K562 (cell line): ENCODE measurements around the gene FAM117A. TPM values are rescaled to one million over a fixed set of nuclear protein-coding genes. Genes with fewer than 3 reads are reported as not detected.

Experiments used
- ATAC-seq: fragments of 200-7000 bp; cut with Tn5 transposase; 3 replicates; pipeline ENCODE4 v1.9.1; 2020; ENCODE audit warnings: moderate library complexity
- BruUV-seq: library from RNA; stranded (reverse); fragments of 400-500 nt; replicated peaks from 2 replicates; lab custom pipeline; 2021; lab: Mats Ljungman, UMichigan
- CTCF ChIA-PET: fragments of 300-600 bp; formaldehyde crosslinking; extraction: SDS; loops from one replicate; lab custom pipeline; 2021; ENCODE audit warnings: low intra/inter-chr PET ratio; lab: Yijun Ruan, JAX
- POLR2A ChIA-PET: fragments of 300-600, 350-650 bp; sonication (Branson Sonifier 250); formaldehyde crosslinking; extraction: SDS; loops from one replicate; lab custom pipeline; 2021; ENCODE audit warnings: antibody characterized with exemption, inconsistent platforms; lab: Yijun Ruan, JAX
- DNase-seq, 4 experiments: peaks; one replicate each; pipeline versions ENCODE4 v3.0.0 to v3.0.0-alpha.2; 2011 to 2018; ENCODE audit warnings: low spot score in 3 of 4, mixed read lengths in 3 of 4; ENCODE audit errors: extremely low read depth in 1 of 4
- FAIRE-seq: peaks from 2 replicates; lab custom pipeline; 2011; peaks lifted over from hg19 to GRCh38; lab: Jason Lieb, UNC
- H2AFZ ChIP-seq: 2 replicates; pipeline ENCODE4 v1.6.0; 2011; ENCODE audit warnings: low read depth, low read length, control low read depth, inconsistent platforms
- H3K27ac ChIP-seq: fragments of 200-600 bp; 3 replicates; pipeline ENCODE4 v1.8.0; 2011; ENCODE audit warnings: low read depth, mild to moderate bottlenecking, control low read depth, inconsistent platforms, low read length, moderate library complexity, mixed read lengths; ENCODE audit errors: extremely low read depth
- H3K27me3 ChIP-seq, 2 experiments: fragments of 300-600 bp in 1 of 2; 2 replicates in 1 of 2; 3 replicates in 1 of 2; pipeline versions ENCODE4 v1.6.0 to v1.8.0; 2011; ENCODE audit warnings: inconsistent platforms in 2 of 2, low read length in 2 of 2, mild to moderate bottlenecking in 1 of 2, mixed read lengths in 1 of 2, moderate library complexity in 1 of 2; ENCODE audit not compliant: control insufficient read depth in 2 of 2, insufficient read depth in 2 of 2
- H3K36me3 ChIP-seq: fragments of 300-600 bp; 3 replicates; pipeline ENCODE4 v1.8.0; 2011; ENCODE audit warnings: mild to moderate bottlenecking, low read length, inconsistent platforms; ENCODE audit not compliant: control insufficient read depth, insufficient read depth
- H3K4me1 ChIP-seq, 2 experiments: fragments of 200-600 bp in 1 of 2; replicated peaks in 1 of 2; 2 replicates in 1 of 2; 3 replicates in 1 of 2; pipeline versions ENCODE4 v1.5.1 to v1.8.0; 2011; ENCODE audit warnings: inconsistent platforms in 2 of 2, low read length in 2 of 2, mild to moderate bottlenecking in 1 of 2, mixed read lengths in 1 of 2, moderate library complexity in 1 of 2; ENCODE audit not compliant: control insufficient read depth in 2 of 2, insufficient read depth in 2 of 2
- H3K4me2 ChIP-seq: 2 replicates; pipeline ENCODE4 v1.6.1; 2011; ENCODE audit warnings: low read length, control low read depth, inconsistent platforms, mixed read lengths; ENCODE audit not compliant: insufficient read depth
- H3K4me3 ChIP-seq: fragments of 200-600 bp; sonication (generic), shearing (Covaris generic); 2 replicates; pipeline ENCODE4 v1.5.1; 2016; ENCODE audit warnings: control low read depth, inconsistent platforms
- H3K79me2 ChIP-seq: fragments of 200-600 bp; 3 replicates; pipeline ENCODE4 v1.8.0; 2011; ENCODE audit warnings: low read length, inconsistent platforms; ENCODE audit not compliant: control insufficient read depth, insufficient read depth
- H3K9ac ChIP-seq, 2 experiments: 2 replicates each; pipeline versions ENCODE4 v1.6.0 to v1.6.1; 2011; ENCODE audit warnings: low read depth in 2 of 2, low read length in 2 of 2, control low read depth in 1 of 2, inconsistent platforms in 1 of 2, mild to moderate bottlenecking in 1 of 2, mixed read lengths in 1 of 2; ENCODE audit not compliant: insufficient read depth in 1 of 2
- H3K9me1 ChIP-seq: one replicate; pipeline ENCODE4 v1.6.0; 2011; ENCODE audit warnings: inconsistent platforms, mild to moderate bottlenecking, low read length, moderate library complexity; ENCODE audit not compliant: control insufficient read depth, insufficient read depth
- H3K9me3 ChIP-seq: replicated peaks from 2 replicates; pipeline ENCODE4 v1.5.1; 2011; ENCODE audit warnings: low read depth, low read length, inconsistent platforms; ENCODE audit not compliant: control insufficient read depth, insufficient read depth
- H4K20me1 ChIP-seq: replicated peaks from 2 replicates; pipeline ENCODE4 v1.6.1; 2011; ENCODE audit warnings: low read length, inconsistent platforms, mixed read lengths; ENCODE audit not compliant: control insufficient read depth, insufficient read depth
- ARHGAP35 ChIP-seq: fragments of 450-650 bp; IDR thresholded peaks from 2 replicates; pipeline ENCODE4 v1.6.1; 2018; ENCODE audit not compliant: partially characterized antibody
- NFATC3 ChIP-seq: fragments of 450-650 bp; IDR thresholded peaks from 2 replicates; pipeline ENCODE4 v1.6.1; 2017; ENCODE audit warnings: mild to moderate bottlenecking
- NFIC ChIP-seq: fragments of 450-650 bp; IDR thresholded peaks from 2 replicates; pipeline ENCODE4 v1.6.1; 2017; ENCODE audit warnings: mild to moderate bottlenecking, inconsistent platforms
- POLR2AphosphoS5 ChIP-seq: IDR thresholded peaks from 2 replicates; pipeline ENCODE4 v1.6.1; 2011; ENCODE audit warnings: mild to moderate bottlenecking, low read depth, low read length, moderate library complexity; ENCODE audit not compliant: control insufficient read depth, insufficient read depth
- POLR2G ChIP-seq: fragments of 200-400 bp; formaldehyde crosslinking; IDR thresholded peaks from 2 replicates; pipeline ENCODE4 v1.6.1; 2017; ENCODE audit warnings: low read depth, mild to moderate bottlenecking, antibody characterized with exemption, low read length, moderate library complexity
- TAF1 ChIP-seq: IDR thresholded peaks from 2 replicates; pipeline ENCODE4 v1.6.1; 2011; ENCODE audit warnings: mild to moderate bottlenecking, low read length, moderate library complexity; ENCODE audit not compliant: insufficient read depth, control insufficient read depth, severe bottlenecking; ENCODE audit errors: extremely low read depth
- ZFP1 ChIP-seq: fragments of 450-650 bp; formaldehyde crosslinking; IDR thresholded peaks from 2 replicates; pipeline ENCODE4 v1.4.0; 2020; ENCODE audit warnings: mild to moderate bottlenecking, mixed read lengths
- ZNF253 ChIP-seq: fragments of 250-450 bp; sonication (Bioruptor Pico); conservative IDR thresholded peaks from 2 replicates; pipeline ENCODE4 v1.6.1; 2021; ENCODE audit warnings: mild to moderate bottlenecking
- WGBS: fragments of 100-300 bp; shearing (Covaris generic); methylation state at CpG from one replicate; pipeline ENCODE4 v1.1.6; 2016; ENCODE audit warnings: low coverage, mixed read lengths; ENCODE audit not compliant: insufficient coverage; ENCODE audit errors: missing lambda C conversion rate; 5-methylcytosine and 5-hydroxymethylcytosine counted together
- in situ Hi-C: fragments of 300-500 bp; cut with MboI; formaldehyde crosslinking; loops from 4 replicates; pipeline ENCODE4 v1.15.0; 2018; ENCODE audit warnings: inconsistent platforms, mixed read lengths
- intact Hi-C: fragments of 100-400 bp; cut with micrococcal nuclease; formaldehyde crosslinking; loops from 2 replicates; pipeline ENCODE4 v1.14.2; 2022
- polyA plus RNA-seq, 8 experiments: library from polyadenylated mRNA; depleted of rRNA in 4 of 8; stranded (reverse) in 5 of 8; unstranded in 3 of 8; fragments of >200 nt; fragmentation: Nextera tagmentation in 2 of 8; fragmentation: Illumina TruSeq in 1 of 8; extraction: Ambion mirVana in 2 of 8; extraction: Trizol in 1 of 8; gene quantifications; 2 replicates each; pipeline versions ENCODE4 v1.2.1 to v1.2.3, GENCODE V29; 2011 to 2014; ENCODE audit warnings: inconsistent platforms in 1 of 8, missing spikeins in 1 of 8
- total RNA-seq, 7 experiments: library from RNA; depleted of rRNA in 6 of 7; stranded (reverse); fragments of >200 nt in 6 of 7; fragmentation: Illumina TruSeq in 2 of 7; extraction: Trizol in 2 of 7; gene quantifications; 2 replicates each; pipeline versions ENCODE4 v1.2.1 to v1.2.3, GENCODE V29; 2011 to 2021; ENCODE audit warnings: low replicate concordance in 1 of 7
- TF ChIP-seq, protein P1 (sequence below): sonication (generic); formaldehyde crosslinking; IDR thresholded peaks from 2 replicates; pipeline ENCODE4 v1.8.1; 2023; ENCODE audit warnings: mild to moderate bottlenecking, missing genetic modification reagents
- TF ChIP-seq, protein P2 (sequence below): fragments of 250-450 bp; sonication (Bioruptor Pico); IDR thresholded peaks from 2 replicates; pipeline ENCODE4 v1.8.0; 2022; ENCODE audit warnings: inconsistent platforms, mild to moderate bottlenecking, moderate library complexity, borderline replicate concordance
- TF ChIP-seq, protein P3 (sequence below): fragments of 450-650 bp; IDR thresholded peaks from 2 replicates; pipeline ENCODE4 v1.6.1; 2016; ENCODE audit warnings: missing biosample characterization, missing genetic modification characterization
- TF ChIP-seq, protein P4 (sequence below): sonication (generic); formaldehyde crosslinking; IDR thresholded peaks from 2 replicates; pipeline ENCODE4 v1.8.0; 2022; ENCODE audit warnings: mild to moderate bottlenecking, missing genetic modification reagents
- TF ChIP-seq, protein P5 (sequence below): fragments of 450-650 bp; IDR thresholded peaks from 2 replicates; pipeline ENCODE4 v1.6.1; 2016; ENCODE audit warnings: borderline replicate concordance

Gene FAM117A
- total and polyA plus RNA-seq, 9 of the 15 experiments (the other 6 are each of a cell fraction or from before 2014, with no cell fraction given) = 3.1 to 79.7 (median 36.6) TPM

DNA sequence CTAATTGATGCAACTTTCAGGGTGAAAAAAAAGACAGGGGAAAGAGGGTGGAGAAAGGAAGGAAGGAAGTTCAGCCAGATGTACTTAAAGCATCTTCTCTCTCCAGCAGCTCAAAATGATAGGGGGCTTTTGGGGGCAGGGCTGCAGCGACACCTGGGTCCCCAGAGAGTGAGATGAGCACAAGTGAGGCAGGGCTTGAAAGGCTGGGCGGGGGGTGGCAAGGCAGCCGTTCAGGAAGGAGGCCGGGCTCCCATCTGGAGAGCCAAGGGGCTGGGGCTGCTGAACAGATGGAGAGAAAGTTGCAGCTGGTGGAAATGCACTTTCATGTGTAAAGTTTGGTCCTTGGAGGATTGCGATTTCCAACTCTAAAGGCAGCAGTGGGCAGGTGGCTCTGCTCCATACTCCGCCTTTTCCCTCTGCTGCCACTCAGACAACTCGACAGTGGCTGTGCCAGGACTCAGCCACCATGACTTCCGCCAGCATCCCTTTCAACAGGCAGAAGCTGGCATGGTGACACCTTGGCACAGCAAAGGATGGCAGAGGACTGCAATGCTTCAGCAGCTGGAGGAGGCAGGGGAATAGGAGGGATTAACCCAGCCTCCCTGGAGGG lies 63.9 kb downstream of the FAM117A start:
- Histone ChIP-seq H4K20me1 (no peaks in the 10 kb centered on the region; the same call in 1 of the 2 replicates), H3K4me2 (no peak overlapping the region), H3K27me3 (no peaks in the 10 kb centered on the region; a peak in 1 of 5 replicates), H3K9me1 (no peaks in the 10 kb centered on the region), H3K4me1 (no peaks in the 10 kb centered on the region; a peak in 1 of 5 replicates), H3K9me3 (no peaks in the 10 kb centered on the region), H3K9ac (no peak overlapping the region), H3K36me3 (peaks cover 50% of the 10 kb centered on the region), H3K27ac (no peak overlapping the region), H3K4me3 (no peak overlapping the region), H3K79me2 (no peaks in the 10 kb centered on the region), H2AFZ (no peak overlapping the region)
- FAIRE-seq (no peak), DNase-seq (no peak), ATAC-seq (no peak)
- BruUV-seq = no TSS peak
- WGBS = 86% methylated on average over 8 of the region's 8 CpGs
- POLR2A ChIA-PET = interaction anchor here (0.6 to 3.5 kb wide), 9 partner anchors 9 to 267 kb away, joined by 3 to 23 read pairs (median 4); partner anchors contain the start of gene SLC35B1
- in situ Hi-C loops = loop anchor here (5.0 kb wide), 2 partner anchors 128 to 288 kb away; partner anchors contain the start of gene PHB1
- intact Hi-C loops = loop anchor here (5.0 to 10.0 kb wide), 2 partner anchors 285 to 297 kb away; partner anchors contain the start of genes DLX3 and PHB1
- CTCF ChIA-PET = interaction anchor here (0.6 to 8.1 kb wide), 2 partner anchors 131 to 337 kb away, joined by 3 to 167 read pairs; no protein-coding TSS in a partner anchor
- TF ChIP-seq, protein P1, sequence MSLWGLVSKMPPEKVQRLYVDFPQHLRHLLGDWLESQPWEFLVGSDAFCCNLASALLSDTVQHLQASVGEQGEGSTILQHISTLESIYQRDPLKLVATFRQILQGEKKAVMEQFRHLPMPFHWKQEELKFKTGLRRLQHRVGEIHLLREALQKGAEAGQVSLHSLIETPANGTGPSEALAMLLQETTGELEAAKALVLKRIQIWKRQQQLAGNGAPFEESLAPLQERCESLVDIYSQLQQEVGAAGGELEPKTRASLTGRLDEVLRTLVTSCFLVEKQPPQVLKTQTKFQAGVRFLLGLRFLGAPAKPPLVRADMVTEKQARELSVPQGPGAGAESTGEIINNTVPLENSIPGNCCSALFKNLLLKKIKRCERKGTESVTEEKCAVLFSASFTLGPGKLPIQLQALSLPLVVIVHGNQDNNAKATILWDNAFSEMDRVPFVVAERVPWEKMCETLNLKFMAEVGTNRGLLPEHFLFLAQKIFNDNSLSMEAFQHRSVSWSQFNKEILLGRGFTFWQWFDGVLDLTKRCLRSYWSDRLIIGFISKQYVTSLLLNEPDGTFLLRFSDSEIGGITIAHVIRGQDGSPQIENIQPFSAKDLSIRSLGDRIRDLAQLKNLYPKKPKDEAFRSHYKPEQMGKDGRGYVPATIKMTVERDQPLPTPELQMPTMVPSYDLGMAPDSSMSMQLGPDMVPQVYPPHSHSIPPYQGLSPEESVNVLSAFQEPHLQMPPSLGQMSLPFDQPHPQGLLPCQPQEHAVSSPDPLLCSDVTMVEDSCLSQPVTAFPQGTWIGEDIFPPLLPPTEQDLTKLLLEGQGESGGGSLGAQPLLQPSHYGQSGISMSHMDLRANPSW (CRISPR knock-in tag) = no peak
- TF ChIP-seq, protein P2, sequence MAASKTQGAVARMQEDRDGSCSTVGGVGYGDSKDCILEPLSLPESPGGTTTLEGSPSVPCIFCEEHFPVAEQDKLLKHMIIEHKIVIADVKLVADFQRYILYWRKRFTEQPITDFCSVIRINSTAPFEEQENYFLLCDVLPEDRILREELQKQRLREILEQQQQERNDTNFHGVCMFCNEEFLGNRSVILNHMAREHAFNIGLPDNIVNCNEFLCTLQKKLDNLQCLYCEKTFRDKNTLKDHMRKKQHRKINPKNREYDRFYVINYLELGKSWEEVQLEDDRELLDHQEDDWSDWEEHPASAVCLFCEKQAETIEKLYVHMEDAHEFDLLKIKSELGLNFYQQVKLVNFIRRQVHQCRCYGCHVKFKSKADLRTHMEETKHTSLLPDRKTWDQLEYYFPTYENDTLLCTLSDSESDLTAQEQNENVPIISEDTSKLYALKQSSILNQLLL (CRISPR knock-in tag) = no peak
- TF ChIP-seq, protein P3, sequence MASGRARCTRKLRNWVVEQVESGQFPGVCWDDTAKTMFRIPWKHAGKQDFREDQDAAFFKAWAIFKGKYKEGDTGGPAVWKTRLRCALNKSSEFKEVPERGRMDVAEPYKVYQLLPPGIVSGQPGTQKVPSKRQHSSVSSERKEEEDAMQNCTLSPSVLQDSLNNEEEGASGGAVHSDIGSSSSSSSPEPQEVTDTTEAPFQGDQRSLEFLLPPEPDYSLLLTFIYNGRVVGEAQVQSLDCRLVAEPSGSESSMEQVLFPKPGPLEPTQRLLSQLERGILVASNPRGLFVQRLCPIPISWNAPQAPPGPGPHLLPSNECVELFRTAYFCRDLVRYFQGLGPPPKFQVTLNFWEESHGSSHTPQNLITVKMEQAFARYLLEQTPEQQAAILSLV (tag) = no peak
- TF ChIP-seq, protein P4, sequence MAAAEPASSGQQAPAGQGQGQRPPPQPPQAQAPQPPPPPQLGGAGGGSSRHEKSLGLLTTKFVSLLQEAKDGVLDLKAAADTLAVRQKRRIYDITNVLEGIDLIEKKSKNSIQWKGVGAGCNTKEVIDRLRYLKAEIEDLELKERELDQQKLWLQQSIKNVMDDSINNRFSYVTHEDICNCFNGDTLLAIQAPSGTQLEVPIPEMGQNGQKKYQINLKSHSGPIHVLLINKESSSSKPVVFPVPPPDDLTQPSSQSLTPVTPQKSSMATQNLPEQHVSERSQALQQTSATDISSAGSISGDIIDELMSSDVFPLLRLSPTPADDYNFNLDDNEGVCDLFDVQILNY (CRISPR knock-in tag) = no peak
- TF ChIP-seq POLR2AphosphoS5 (0 out of 2 replicates have a peak, but pooled peaks have one; percentile 26), ARHGAP35 (no peak), NFIC (no peak), TAF1 (no peak), ZFP1 (CRISPR knock-in tag) (no peak), ZNF253 (CRISPR knock-in tag) (no peak), NFATC3 (no peak), POLR2G (0 out of 2 replicates have a peak, but pooled peaks have one; percentile 18)
- TF ChIP-seq, protein P5, sequence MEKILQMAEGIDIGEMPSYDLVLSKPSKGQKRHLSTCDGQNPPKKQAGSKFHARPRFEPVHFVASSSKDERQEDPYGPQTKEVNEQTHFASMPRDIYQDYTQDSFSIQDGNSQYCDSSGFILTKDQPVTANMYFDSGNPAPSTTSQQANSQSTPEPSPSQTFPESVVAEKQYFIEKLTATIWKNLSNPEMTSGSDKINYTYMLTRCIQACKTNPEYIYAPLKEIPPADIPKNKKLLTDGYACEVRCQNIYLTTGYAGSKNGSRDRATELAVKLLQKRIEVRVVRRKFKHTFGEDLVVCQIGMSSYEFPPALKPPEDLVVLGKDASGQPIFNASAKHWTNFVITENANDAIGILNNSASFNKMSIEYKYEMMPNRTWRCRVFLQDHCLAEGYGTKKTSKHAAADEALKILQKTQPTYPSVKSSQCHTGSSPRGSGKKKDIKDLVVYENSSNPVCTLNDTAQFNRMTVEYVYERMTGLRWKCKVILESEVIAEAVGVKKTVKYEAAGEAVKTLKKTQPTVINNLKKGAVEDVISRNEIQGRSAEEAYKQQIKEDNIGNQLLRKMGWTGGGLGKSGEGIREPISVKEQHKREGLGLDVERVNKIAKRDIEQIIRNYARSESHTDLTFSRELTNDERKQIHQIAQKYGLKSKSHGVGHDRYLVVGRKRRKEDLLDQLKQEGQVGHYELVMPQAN = no peak
